ENCODE results near the gene MARK2. TPM values are rescaled to one million over a fixed set of nuclear protein-coding genes. Genes with fewer than 3 reads are reported as not detected.

The MARK2 gene
- total RNA-seq, 1 experiment from 2014 or later, result 39.8 TPM

DNA sequence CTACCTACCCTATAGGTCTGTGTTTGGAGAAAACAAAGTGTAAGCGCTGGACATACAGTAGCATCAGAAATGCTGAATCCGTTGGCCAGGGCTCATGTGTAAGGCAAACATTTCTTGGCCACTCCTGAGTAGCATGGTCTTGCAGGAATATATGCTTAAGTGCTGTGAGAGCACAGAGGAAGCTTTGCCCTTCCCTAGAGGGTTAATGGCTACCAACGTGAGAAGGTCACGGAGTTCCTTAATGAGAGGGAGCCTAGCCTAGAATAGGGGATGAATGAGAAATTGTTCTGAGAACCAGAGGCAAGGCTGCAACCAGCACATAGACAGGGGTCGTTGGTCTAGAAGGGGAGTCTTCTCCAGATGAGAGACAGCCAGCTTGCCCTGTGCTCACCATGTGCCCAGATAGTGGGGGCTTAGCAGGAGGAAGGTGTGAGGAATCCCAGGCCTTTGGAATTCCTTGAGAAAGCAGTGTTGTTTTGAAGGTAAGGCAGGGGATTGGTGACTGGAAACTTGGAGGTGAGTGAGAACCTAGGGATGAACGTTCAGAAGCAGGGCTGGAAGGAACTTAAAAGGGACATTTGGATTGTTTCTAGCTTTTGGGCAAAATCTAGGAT, 48.6 kb downstream of the MARK2 start:
- no peaks in the 10 kb centered on the region for H3K27me3 Mint-ChIP-seq (ENCODE audit: insufficient read depth, unreplicated experiment)
- no peaks in the 10 kb centered on the region for H3K9me3 Mint-ChIP-seq (ENCODE audit: unreplicated experiment)
- peaks cover 42% of the 10 kb centered on the region for H3K4me1 Mint-ChIP-seq (ENCODE audit: insufficient read depth, unreplicated experiment)
- BruUV-seq (replicated peaks), result no TSS peak
- TF ChIP-seq, protein P1, sequence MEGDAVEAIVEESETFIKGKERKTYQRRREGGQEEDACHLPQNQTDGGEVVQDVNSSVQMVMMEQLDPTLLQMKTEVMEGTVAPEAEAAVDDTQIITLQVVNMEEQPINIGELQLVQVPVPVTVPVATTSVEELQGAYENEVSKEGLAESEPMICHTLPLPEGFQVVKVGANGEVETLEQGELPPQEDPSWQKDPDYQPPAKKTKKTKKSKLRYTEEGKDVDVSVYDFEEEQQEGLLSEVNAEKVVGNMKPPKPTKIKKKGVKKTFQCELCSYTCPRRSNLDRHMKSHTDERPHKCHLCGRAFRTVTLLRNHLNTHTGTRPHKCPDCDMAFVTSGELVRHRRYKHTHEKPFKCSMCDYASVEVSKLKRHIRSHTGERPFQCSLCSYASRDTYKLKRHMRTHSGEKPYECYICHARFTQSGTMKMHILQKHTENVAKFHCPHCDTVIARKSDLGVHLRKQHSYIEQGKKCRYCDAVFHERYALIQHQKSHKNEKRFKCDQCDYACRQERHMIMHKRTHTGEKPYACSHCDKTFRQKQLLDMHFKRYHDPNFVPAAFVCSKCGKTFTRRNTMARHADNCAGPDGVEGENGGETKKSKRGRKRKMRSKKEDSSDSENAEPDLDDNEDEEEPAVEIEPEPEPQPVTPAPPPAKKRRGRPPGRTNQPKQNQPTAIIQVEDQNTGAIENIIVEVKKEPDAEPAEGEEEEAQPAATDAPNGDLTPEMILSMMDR (IDR thresholded peaks at IDR 0.05; ENCODE audit: unreplicated experiment), result no peak
- POLR2A ChIA-PET, result interaction anchor here (0.9 to 4.1 kb wide), 9 partner anchors 11 to 206 kb away, joined by 3 to 39 read pairs (median 5); partner anchors contain the start of genes MARK2, RTN3 and ZFTA
- H3K27ac Mint-ChIP-seq (ENCODE audit: low read depth, unreplicated experiment), result peak overlapping the region; percentile 80
- intact Hi-C loops (cut with micrococcal nuclease), result loop anchor here (5.0 to 10.0 kb wide), 2 partner anchors 45 to 47 kb away; partner anchors contain the start of gene NAA40
- no peak overlapping the region for H3K4me3 Mint-ChIP-seq (ENCODE audit: unreplicated experiment)
- no peak for DNase-seq (ENCODE audit: unreplicated experiment)
- CTCF ChIA-PET, result interaction anchor here (0.5 to 4.0 kb wide), 9 partner anchors 11 to 58 kb away, joined by 3 to 24 read pairs (median 4); partner anchors contain the start of gene MARK2
- H3K36me3 Mint-ChIP-seq (ENCODE audit: insufficient read depth, unreplicated experiment), result peaks cover 18% of the 10 kb centered on the region

GRCh38 chr11:63888170-63889086, 49.5 kb downstream of the MARK2 start:
- H3K4me1 Mint-ChIP-seq (ENCODE audit: insufficient read depth, unreplicated experiment), result peaks cover 42% of the 10 kb centered on the region
- peak overlapping the region; percentile 74 for H3K4me3 Mint-ChIP-seq (ENCODE audit: unreplicated experiment)
- H3K27ac Mint-ChIP-seq (ENCODE audit: low read depth, unreplicated experiment), result peak overlapping the region; percentile 80
- peaks cover 18% of the 10 kb centered on the region for H3K36me3 Mint-ChIP-seq (ENCODE audit: insufficient read depth, unreplicated experiment)
- H3K9me3 Mint-ChIP-seq (ENCODE audit: unreplicated experiment), result no peaks in the 10 kb centered on the region
- BruUV-seq (replicated peaks), result TSS peak; percentile 45
- CTCF ChIA-PET, result interaction anchor here (0.5 to 4.0 kb wide), 8 partner anchors 12 to 114 kb away, joined by 3 to 24 read pairs (median 3); partner anchors contain the start of gene MARK2
- POLR2A ChIA-PET, result interaction anchor here (0.6 to 4.1 kb wide), 19 partner anchors 8 to 292 kb away, joined by 3 to 39 read pairs (median 5); partner anchors contain the start of genes COX8A, MARK2, NAA40 and ZFTA
- no peaks in the 10 kb centered on the region for H3K27me3 Mint-ChIP-seq (ENCODE audit: insufficient read depth, unreplicated experiment)
- TF ChIP-seq, protein P1 (IDR thresholded peaks at IDR 0.05; ENCODE audit: unreplicated experiment), result no peak
- intact Hi-C loops (cut with micrococcal nuclease), result loop anchor here (5.0 to 10.0 kb wide), 2 partner anchors 46 kb away; partner anchors contain the start of gene NAA40
- DNase-seq (ENCODE audit: unreplicated experiment), result peak; percentile 91

DNA sequence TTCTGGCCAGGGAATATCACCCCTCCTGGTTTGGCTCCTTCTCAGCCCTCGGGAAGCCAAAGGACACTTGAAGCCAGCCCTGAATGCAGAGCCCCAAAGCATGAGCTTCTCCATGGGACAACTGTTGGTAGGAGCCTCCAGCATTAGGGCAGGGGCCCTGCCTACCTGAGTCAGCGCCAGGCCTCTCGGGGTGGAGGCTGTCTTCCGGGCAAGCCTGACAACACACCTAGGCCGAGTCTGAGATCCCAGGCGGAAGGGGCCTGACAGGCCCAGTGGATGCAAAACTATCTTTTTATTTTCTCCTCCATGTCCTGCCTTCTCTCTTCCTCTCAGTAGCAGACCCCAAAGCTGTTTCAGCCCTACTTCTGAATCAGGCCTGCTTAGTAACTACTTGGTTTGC, 50.4 kb downstream of the MARK2 start:
- ChIA-PET POLR2A (interaction anchor here (0.5 to 4.1 kb wide), 12 partner anchors 9 to 291 kb away, joined by 3 to 39 read pairs (median 6); partner anchors contain the start of genes COX8A, MARK2 and NAA40), CTCF (interaction anchor here (0.6 to 4.0 kb wide), 3 partner anchors 46 to 516 kb away, joined by 3 to 24 read pairs (median 4); partner anchors contain the start of gene MARK2)
- DNase-seq (ENCODE audit: unreplicated experiment), result peak; percentile 71
- peak overlapping the region; percentile 74 for H3K4me3 Mint-ChIP-seq (ENCODE audit: unreplicated experiment)
- H3K9me3 Mint-ChIP-seq (ENCODE audit: unreplicated experiment), result no peaks in the 10 kb centered on the region
- intact Hi-C loops (cut with micrococcal nuclease), result loop anchor here (5.0 to 10.0 kb wide), 2 partner anchors 45 to 47 kb away; partner anchors contain the start of gene NAA40
- H3K27ac Mint-ChIP-seq (ENCODE audit: low read depth, unreplicated experiment), result peak overlapping the region; percentile 80
- H3K4me1 Mint-ChIP-seq (ENCODE audit: insufficient read depth, unreplicated experiment), result peaks cover 42% of the 10 kb centered on the region
- H3K27me3 Mint-ChIP-seq (ENCODE audit: insufficient read depth, unreplicated experiment), result no peaks in the 10 kb centered on the region
- H3K36me3 Mint-ChIP-seq (ENCODE audit: insufficient read depth, unreplicated experiment), result peaks cover 13% of the 10 kb centered on the region
- TF ChIP-seq, protein P1 (IDR thresholded peaks at IDR 0.05; ENCODE audit: unreplicated experiment), result no peak
- BruUV-seq (replicated peaks), result no TSS peak

Data from MCF 10A (cell line).